HG03045 (cell line): ENCODE measurements around the gene C11orf98.
"Not testable (repeated sequence)": the region's sequence is repeated elsewhere in the genome, so short reads cannot be mapped to it uniquely, and the experiment has no call there.

Source experiments
- ATAC-seq: cut with Tn5 transposase; IDR thresholded peaks from one replicate; pipeline ENCODE4 v1.9.1; 2021; ENCODE audit warnings: mild to moderate bottlenecking, moderate library complexity; ENCODE audit not compliant: unreplicated experiment

C11orf98 gene

DNA sequence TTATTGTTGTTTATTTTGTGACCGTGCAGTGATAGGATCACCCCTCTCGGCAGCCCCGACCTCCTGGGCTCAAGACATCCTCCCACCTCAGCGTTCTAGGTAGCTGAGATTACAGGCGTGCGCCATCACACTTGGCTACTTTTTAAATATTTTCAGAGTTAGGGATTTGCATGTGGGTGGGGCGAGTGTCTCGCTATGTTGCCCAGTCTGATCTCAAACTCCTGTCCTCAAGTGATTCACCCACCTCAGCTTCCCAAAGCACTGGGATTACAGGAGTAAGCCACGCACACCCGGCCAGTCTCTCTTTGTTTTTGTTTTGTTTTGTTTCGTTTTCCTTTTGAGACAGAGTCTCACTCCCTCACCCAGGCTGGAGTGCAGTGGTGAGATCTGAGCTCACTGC, 10.7 kb downstream of the C11orf98 start:
- ATAC-seq = no peak

DNA sequence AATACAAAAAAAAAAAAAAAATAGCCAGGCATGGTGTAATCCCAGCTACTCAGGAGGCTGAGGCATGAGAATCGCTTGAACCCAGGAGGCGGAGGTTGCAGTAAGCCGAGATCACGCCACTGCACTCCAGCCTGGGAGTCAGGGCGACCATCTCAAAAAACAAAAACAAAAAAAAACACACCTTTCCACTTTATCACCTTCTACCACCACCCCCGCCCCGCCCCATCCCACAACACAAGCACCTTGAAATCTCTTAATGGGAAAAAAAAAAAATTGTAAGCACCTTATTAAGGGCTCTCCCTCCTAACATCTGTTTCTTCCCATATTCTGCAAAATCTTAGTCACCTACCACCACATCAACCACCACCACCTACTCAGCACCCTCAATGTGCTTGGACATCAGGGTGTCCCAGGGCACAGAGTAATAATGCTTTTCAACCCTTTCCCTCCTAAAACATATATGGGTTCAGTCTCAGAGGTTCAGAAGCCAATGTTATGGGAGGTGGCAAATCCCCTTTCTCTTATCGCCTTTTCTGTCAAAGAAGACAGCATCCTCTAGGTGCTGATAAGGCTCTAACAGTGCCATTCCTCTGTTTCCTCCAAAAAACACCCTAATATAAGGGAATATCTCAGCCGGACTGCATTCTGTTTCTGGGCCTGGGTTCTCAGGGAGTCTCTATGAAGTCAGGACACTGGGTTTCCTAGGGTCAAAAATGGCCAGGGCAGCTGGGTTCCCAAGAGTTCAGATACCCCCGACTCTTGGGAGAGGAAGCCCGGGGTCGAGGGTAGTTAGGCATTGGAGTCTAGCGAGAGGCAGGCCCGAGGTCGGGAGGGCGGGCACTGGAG, 12.6 kb downstream of the C11orf98 start:
- peak; percentile 9 for ATAC-seq

GRCh38 chr11:62650283-62650682, 14.7 kb downstream of the C11orf98 start:
- not testable (repeated sequence) for ATAC-seq

DNA sequence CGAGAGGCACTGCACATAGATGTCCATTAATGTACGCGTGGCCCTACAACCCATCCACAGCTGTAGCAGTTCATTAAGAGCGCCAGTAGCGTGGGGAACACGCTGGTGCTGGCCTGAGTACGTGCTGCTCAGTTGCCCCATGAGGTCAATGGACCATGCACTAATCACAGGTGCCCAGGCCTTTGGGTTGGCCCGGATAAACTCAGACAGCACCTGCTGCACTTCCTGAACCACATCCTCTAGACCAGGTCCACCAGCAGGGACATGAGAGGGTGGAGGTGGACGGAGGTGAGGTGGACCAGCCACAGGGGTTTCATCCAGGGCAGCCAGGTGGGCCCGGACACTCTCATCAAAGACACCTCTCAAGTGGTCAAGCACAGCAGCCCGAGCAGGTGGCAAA, 15.5 kb downstream of the C11orf98 start:
- no peak for ATAC-seq

DNA sequence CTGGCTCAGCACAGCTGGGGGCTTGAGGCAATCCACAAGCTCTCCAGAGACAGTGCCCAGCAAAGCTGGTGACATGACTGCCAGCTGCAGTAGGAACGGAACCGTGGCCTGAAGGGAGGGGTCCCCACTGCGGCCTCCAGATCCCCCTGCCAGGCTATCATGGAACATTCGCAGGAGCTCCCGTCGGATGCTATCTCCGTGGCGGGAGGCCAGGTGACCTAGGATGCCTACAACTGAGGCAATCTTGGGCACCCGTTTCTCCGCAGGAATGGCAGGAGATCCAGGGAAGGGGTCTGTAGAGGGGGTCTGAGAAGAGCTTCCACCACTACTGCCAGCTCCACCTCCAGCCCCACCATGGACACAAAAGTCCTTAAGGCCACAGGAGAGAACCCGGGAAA, 16.0 kb downstream of the C11orf98 start:
- no peak for ATAC-seq

DNA sequence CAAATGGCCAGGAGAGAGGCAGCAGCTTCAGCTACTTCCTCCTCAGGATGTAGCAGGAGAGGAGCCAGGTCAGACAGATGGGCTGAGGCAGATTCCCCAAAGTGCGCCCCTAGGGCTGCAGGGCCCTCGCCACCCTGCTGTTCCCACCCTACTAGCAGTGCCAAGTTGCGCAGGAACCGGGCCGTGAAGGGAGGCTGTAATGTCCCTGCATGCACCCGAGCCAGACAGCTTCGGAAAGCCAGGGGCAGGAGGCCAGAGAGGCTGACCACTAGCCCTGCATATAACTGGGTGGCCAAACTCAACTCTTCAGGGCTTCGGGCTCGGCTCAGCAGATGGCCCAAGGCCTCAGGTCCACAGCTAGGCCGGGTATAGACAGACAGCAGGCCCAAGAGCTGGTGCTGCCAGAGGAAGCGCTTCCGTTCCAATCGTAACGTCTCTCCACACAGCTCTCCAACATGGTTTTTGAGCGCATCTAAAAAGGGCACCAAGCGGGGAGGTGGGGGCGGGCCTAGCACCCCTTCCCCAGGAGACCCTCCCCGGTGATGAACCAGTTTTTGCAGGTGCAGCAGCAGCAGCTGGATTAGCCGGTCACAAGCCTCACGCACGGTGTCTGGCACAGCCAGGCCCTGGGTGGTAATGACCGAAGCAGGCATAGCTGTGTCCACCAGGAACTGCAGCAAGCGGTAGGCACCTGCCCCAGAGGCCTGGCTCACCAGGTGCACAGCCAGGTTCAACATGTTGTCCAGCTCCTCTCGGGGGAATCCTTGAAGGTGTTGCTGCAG, 16.6 kb downstream of the C11orf98 start:
- ATAC-seq = no peak

DNA sequence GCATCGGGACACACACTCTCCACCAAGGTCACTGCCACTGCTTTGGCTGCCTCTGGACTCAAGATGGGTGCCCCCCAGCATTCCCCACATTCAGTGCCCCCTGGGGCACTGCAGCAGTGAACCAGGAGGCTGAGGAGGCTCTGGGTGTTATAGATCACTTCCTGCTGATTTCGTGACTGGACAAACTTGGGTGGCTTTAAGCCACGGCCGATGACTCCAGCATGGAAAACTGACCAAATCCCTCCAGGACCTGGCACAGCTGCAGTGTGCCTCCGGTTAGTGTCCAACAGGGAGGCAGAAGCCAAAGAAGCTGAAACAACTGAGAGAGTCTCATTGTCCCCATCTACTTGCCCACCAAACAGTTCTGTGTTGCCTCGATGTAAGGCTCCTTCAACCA, 17.4 kb downstream of the C11orf98 start:
- ATAC-seq = no peak

DNA sequence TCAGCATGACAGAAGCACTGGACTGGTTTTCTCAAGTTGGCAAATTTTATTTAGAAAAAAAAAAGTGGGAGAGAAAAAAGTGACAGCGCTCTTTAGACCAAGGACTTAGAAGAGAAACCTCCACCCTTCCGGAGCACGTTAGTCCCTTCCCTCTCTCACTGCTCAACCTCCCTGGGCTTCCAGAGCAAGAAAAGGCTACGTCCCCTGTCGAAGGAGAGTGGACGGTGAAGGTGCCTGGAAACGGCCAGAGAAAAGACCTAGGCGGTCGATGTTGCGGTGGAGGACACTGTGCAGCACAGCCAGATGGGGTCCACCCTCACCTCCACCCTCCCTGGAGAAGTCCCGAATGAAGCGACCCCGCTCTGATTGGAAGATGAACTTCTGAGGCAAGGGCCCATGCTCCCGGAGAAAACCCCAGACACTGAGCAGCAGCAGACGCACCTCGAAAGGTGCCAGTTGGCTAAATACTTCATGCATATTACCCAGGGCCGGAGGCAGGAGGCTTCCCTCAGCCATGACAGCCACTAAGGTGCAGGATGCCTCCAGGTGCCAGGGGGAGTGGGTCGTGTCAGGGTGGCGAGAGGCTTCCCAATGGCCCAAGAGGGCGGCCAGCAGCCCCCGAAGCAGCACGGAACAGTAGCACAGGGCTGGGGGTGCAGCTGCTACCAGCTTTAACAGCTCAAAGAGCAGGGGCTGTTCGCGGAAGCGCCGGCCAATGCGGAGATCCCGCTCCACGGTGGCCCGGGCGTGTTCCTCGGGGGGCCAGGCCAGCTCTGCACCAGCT, 18.0 kb downstream of the C11orf98 start:
- ATAC-seq = no peak

- ATAC-seq = peak; percentile 91
Measured at GRCh38 chr11:62645946-62646824, 18.8 kb downstream of the C11orf98 start, which contains the start of gene GANAB. Gene GANAB (minus strand): TSS chr11:62646613. CDS start chr11:62646599, 14 bp downstream.

GRCh38 chr11:62645671-62645945, 19.4 kb downstream of the C11orf98 start:
- ATAC-seq = no peak

GRCh38 chr11:62644220-62644619, 20.8 kb downstream of the C11orf98 start:
- ATAC-seq = no peak

- ATAC-seq = no peak
Measured at GRCh38 chr11:62632492-62632891, 32.5 kb downstream of the C11orf98 start.

- ATAC-seq = no peak
Measured at GRCh38 chr11:62627713-62628112, 37.3 kb downstream of the C11orf98 start.

DNA sequence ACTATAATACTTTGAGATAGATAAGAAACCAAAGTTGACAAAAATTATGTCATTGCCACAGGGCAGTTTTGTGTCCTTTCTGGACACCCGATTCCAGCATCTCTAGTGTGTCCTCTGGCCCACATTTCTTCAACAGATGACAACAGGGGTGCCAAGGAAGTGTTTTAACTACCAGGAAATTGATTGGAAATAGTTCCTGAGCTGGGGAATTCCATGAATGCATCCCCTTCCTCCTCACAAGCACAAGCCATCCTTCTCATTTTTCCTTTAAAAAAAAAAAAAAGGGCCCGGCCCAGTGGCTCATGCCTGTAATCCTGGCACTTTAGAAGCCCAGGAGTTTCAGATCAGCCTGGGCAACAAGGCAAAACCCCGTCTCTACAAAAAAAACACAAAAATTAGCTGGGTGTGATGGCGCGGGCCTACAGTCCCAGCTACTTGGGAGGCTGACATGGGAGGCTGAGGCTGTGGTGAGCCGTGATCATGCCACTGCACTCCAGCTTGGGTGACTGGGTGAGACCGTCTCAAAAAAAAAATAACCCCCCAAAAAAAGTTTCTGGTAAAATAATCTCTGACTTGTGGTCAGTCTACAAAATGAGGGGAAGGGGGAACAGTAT, 42.4 kb downstream of the C11orf98 start:
- ATAC-seq = no peak

- ATAC-seq = peak; percentile 94
Measured at GRCh38 chr11:62621567-62622470, 43.2 kb downstream of the C11orf98 start, which contains the start of gene B3GAT3. Gene B3GAT3 (minus strand): TSS chr11:62621986. CDS start chr11:62621947, 39 bp downstream.

DNA sequence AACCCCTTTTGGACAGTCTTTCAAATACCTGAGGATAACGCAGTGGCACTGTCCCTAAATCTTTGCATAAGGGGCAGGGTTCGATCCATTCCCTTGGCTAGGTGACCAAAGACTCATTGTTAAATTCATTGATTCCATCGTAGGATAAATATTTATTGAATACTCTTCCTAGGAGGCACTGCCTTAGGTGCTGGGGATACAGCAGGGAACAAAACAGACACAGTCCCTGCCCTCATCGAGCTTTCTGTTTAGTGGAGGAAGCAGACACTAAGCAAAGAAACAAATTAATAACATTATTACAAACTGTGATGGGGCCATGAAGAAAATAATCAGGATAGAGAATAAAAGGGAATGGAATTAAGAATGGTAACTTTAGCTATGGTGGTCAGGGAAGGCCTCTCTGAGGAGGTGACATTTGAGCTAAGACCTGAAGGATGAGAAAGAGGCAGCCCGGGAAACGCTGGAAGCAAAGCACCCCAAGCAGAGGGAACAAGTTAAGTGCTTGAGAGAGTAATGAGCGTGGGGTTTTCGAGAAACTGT, 43.9 kb downstream of the C11orf98 start:
- no peak for ATAC-seq

DNA sequence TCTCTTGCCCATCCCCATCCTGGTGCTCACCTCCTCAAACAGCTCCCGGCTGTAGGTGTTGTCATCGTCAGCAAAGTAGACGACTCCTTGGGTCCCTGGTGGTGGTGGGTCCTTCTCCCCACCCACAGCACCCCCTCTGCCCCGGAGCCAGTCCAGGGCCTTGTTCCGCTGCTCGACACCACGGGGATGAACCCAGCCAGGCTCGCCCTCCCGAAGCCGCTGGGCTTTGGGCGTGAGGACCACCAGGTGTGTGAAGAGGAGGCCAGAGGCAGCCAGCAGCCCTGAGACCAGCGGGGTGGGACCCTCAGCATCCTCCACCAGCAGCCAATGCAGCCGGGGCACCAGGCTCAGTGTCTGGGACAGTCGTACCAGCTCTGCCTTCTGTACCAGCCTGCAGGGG, 48.1 kb downstream of the C11orf98 start:
- not testable (repeated sequence) for ATAC-seq

DNA sequence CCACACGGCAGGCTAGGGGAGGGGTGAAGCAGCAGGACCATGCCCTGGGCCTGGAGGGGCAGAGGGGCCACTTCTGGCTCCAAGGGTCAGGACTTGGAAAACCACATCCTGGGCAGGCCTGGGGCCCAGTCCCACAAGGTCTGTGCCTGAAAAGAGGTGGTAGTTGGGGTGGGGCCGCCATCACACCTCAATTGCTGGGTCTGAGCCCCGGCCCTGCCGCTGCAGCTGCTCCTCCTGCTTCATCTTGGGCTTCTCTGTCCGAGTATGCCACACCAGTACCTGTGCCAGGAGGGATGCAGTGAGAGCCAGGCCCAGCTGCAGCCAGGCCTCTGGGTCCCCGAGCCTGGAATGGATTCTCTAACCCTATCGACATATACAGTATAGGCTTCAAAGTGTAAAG, 49.5 kb downstream of the C11orf98 start:
- ATAC-seq = no peak

- ATAC-seq = no peak
Measured at GRCh38 chr11:62614275-62614674, 50.7 kb downstream of the C11orf98 start.
